CD4-positive, alpha-beta memory T cell (primary cell): ENCODE measurements around the gene CRP. TPM values are rescaled to one million over a fixed set of nuclear protein-coding genes. Genes with fewer than 3 reads are reported as not detected.

Source experiments
- CTCF ChIA-PET: fragments of 350-600 bp; sonication (Branson Sonifier 250); formaldehyde crosslinking; loops from one replicate; lab custom pipeline; 2021; ENCODE audit warnings: inconsistent platforms; ENCODE audit not compliant: partially characterized antibody; lab: Charles Lee
- POLR2A ChIA-PET: fragments of 350-600 bp; sonication (Branson Sonifier 250); formaldehyde crosslinking; loops from one replicate; lab custom pipeline; 2021; ENCODE audit not compliant: partially characterized antibody; lab: Charles Lee
- DNase-seq, 5 donors: peaks; one replicate each; pipeline versions ENCODE4 v3.0.0 to v3.0.0-alpha.2; 2020 to 2022; ENCODE audit warnings: mixed read lengths in 1 of 5
- H3K27ac ChIP-seq: one replicate; pipeline ENCODE4 v1.7.0; 2013; ENCODE audit warnings: low read depth, low read length
- H3K27me3 ChIP-seq: 2 replicates; pipeline ENCODE4 v1.7.0; 2013; ENCODE audit warnings: mild to moderate bottlenecking, low read length, moderate library complexity; ENCODE audit not compliant: insufficient read depth
- H3K36me3 ChIP-seq: 2 replicates; pipeline ENCODE4 v1.7.0; 2013; ENCODE audit warnings: mild to moderate bottlenecking, low read length, moderate library complexity; ENCODE audit not compliant: insufficient read depth
- H3K4me1 ChIP-seq: 2 replicates; pipeline ENCODE4 v1.7.0; 2013; ENCODE audit warnings: mild to moderate bottlenecking, low read length, moderate library complexity; ENCODE audit not compliant: insufficient read depth
- H3K4me3 ChIP-seq, 2 donors: one replicate each; pipeline ENCODE4 v1.7.0; 2013; ENCODE audit warnings: low read length in 2 of 2, mild to moderate bottlenecking in 1 of 2
- H3K9me3 ChIP-seq, 2 donors: one replicate each; pipeline ENCODE4 v1.7.0; 2013; ENCODE audit warnings: low read length in 2 of 2, control low read depth in 1 of 2; ENCODE audit not compliant: control insufficient read depth in 1 of 2
- H3K27ac Mint-ChIP-seq, 7 donors: one replicate each; pipeline ENCODE4 v1.8.0; 2020 to 2021; ENCODE audit warnings: mixed read lengths in 7 of 7, mild to moderate bottlenecking in 6 of 7, inconsistent platforms in 3 of 7, moderate library complexity in 3 of 7
- H3K27me3 Mint-ChIP-seq, 2 donors: one replicate each; pipeline ENCODE4 v1.8.0; 2020 to 2021; ENCODE audit warnings: mixed read lengths in 2 of 2
- H3K36me3 Mint-ChIP-seq, 2 donors: one replicate each; pipeline ENCODE4 v1.8.0; 2020 to 2021; ENCODE audit warnings: mixed read lengths in 2 of 2, inconsistent platforms in 1 of 2, mild to moderate bottlenecking in 1 of 2
- H3K4me1 Mint-ChIP-seq, 4 donors: one replicate each; pipeline ENCODE4 v1.8.0; 2020 to 2021; ENCODE audit warnings: mixed read lengths in 4 of 4, mild to moderate bottlenecking in 1 of 4
- H3K4me3 Mint-ChIP-seq, 8 donors: one replicate each; pipeline ENCODE4 v1.8.0; 2020 to 2021; ENCODE audit warnings: mixed read lengths in 8 of 8, mild to moderate bottlenecking in 7 of 8, moderate library complexity in 6 of 8, inconsistent platforms in 3 of 8
- H3K9me3 Mint-ChIP-seq, 8 donors: one replicate each; pipeline ENCODE4 v1.8.0; 2020 to 2021; ENCODE audit warnings: mixed read lengths in 8 of 8, mild to moderate bottlenecking in 5 of 8, inconsistent platforms in 3 of 8, moderate library complexity in 1 of 8
- intact Hi-C: fragments of 100-400 bp; cut with micrococcal nuclease; formaldehyde crosslinking; loops from one replicate; pipeline ENCODE4 v1.15.1; 2023
- polyA plus RNA-seq, 2 donors: library from polyadenylated mRNA; unstranded; fragments of 300-500 nt; fragmentation: Illumina TruSeq; gene quantifications; one replicate each; pipeline ENCODE4 v1.2.3, GENCODE V29; 2021
- total RNA-seq, 2 experiments: library from RNA; stranded (reverse); gene quantifications; one replicate each; pipeline ENCODE4 v1.2.3, GENCODE V29; 2021

Gene CRP
- total and polyA plus RNA-seq, 4 experiments from 2014 or later, result not detected

GRCh38 chr1:159719990-159720389 is 5.6 kb upstream of the CRP start:
- H3K27ac Mint-ChIP-seq, result no peak overlapping the region
- H3K9me3 Mint-ChIP-seq, result peaks cover 8 to 70% (median 54%) of the 10 kb centered on the region in 8 donors
- no peak overlapping the region for H3K4me3 Mint-ChIP-seq
- no peaks in the 10 kb centered on the region for H3K4me1 Mint-ChIP-seq
- CTCF ChIA-PET, result no interaction called here
- Histone ChIP-seq H3K4me3 (no peak overlapping the region), H3K4me1 (no peaks in the 10 kb centered on the region), H3K36me3 (no peaks in the 10 kb centered on the region), H3K9me3 (peaks cover 0 to 9% of the 10 kb centered on the region in 2 donors), H3K27me3 (no peaks in the 10 kb centered on the region), H3K27ac (no peak overlapping the region)
- H3K36me3 Mint-ChIP-seq, result peaks cover 6% of the 10 kb centered on the region in 2 donors
- POLR2A ChIA-PET, result no interaction called here
- peaks cover 17 to 21% of the 10 kb centered on the region in 2 donors for H3K27me3 Mint-ChIP-seq
- no peak for DNase-seq
- intact Hi-C loops, result no loop called here

- no peak overlapping the region for H3K27ac Mint-ChIP-seq
- H3K27me3 Mint-ChIP-seq, result peaks cover 22 to 31% of the 10 kb centered on the region in 2 donors
- intact Hi-C loops, result no loop called here
- H3K9me3 Mint-ChIP-seq, result peaks cover 8 to 37% (median 26%) of the 10 kb centered on the region in 8 donors
- H3K4me3 Mint-ChIP-seq, result no peak overlapping the region
- Histone ChIP-seq H3K9me3 (peaks cover 0 to 3% of the 10 kb centered on the region in 2 donors), H3K4me3 (no peak overlapping the region), H3K4me1 (no peaks in the 10 kb centered on the region), H3K27me3 (no peaks in the 10 kb centered on the region), H3K36me3 (no peaks in the 10 kb centered on the region), H3K27ac (no peak overlapping the region)
- ChIA-PET CTCF (no interaction called here), POLR2A (no interaction called here)
- no peaks in the 10 kb centered on the region for H3K4me1 Mint-ChIP-seq
- peaks cover 4 to 6% of the 10 kb centered on the region in 2 donors for H3K36me3 Mint-ChIP-seq
- DNase-seq, result no peak
Measured at GRCh38 chr1:159715855-159716254, 1.5 kb upstream of the CRP start.

GRCh38 chr1:159712080-159712479 is 2.3 kb downstream of the CRP start:
- H3K4me3 Mint-ChIP-seq, result no peak overlapping the region
- peaks cover 0 to 3% (median 0%) of the 10 kb centered on the region in 8 donors for H3K9me3 Mint-ChIP-seq
- CTCF ChIA-PET, result no interaction called here
- Histone ChIP-seq H3K4me3 (no peak overlapping the region), H3K27ac (no peak overlapping the region), H3K36me3 (no peaks in the 10 kb centered on the region), H3K4me1 (no peaks in the 10 kb centered on the region), H3K27me3 (no peaks in the 10 kb centered on the region), H3K9me3 (no peaks in the 10 kb centered on the region)
- no peaks in the 10 kb centered on the region for H3K4me1 Mint-ChIP-seq
- intact Hi-C loops, result no loop called here
- DNase-seq, result no peak
- H3K27ac Mint-ChIP-seq, result no peak overlapping the region
- H3K36me3 Mint-ChIP-seq, result no peaks in the 10 kb centered on the region
- peaks cover 14 to 17% of the 10 kb centered on the region in 2 donors for H3K27me3 Mint-ChIP-seq
- POLR2A ChIA-PET, result no interaction called here

- Mint-ChIP-seq H3K27me3 (peaks cover 0 to 3% of the 10 kb centered on the region in 2 donors), H3K36me3 (no peaks in the 10 kb centered on the region), H3K4me3 (no peak overlapping the region), H3K4me1 (no peaks in the 10 kb centered on the region), H3K27ac (no peak overlapping the region), H3K9me3 (no peaks in the 10 kb centered on the region)
- no peaks in the 10 kb centered on the region for H3K27me3 ChIP-seq
- no peaks in the 10 kb centered on the region for H3K36me3 ChIP-seq
- CTCF ChIA-PET, result no interaction called here
- no peak overlapping the region for H3K27ac ChIP-seq
- H3K4me3 ChIP-seq, result no peak overlapping the region
- POLR2A ChIA-PET, result no interaction called here
- no peak for DNase-seq
- H3K4me1 ChIP-seq, result no peaks in the 10 kb centered on the region
- H3K9me3 ChIP-seq, result no peaks in the 10 kb centered on the region
- intact Hi-C loops, result no loop called here
Measured at GRCh38 chr1:159707472-159708260, 6.7 kb downstream of the CRP start.

- intact Hi-C loops, result no loop called here
- Mint-ChIP-seq H3K9me3 (no peaks in the 10 kb centered on the region), H3K27me3 (peaks cover 3 to 7% of the 10 kb centered on the region in 2 donors), H3K27ac (no peak overlapping the region), H3K4me3 (no peak overlapping the region), H3K36me3 (no peaks in the 10 kb centered on the region), H3K4me1 (no peaks in the 10 kb centered on the region)
- POLR2A ChIA-PET, result no interaction called here
- CTCF ChIA-PET, result no interaction called here
- DNase-seq, result no peak
- no peaks in the 10 kb centered on the region for H3K27me3 ChIP-seq
- no peaks in the 10 kb centered on the region for H3K4me1 ChIP-seq
- H3K27ac ChIP-seq, result no peak overlapping the region
- no peaks in the 10 kb centered on the region for H3K9me3 ChIP-seq
- no peak overlapping the region for H3K4me3 ChIP-seq
- H3K36me3 ChIP-seq, result no peaks in the 10 kb centered on the region
Measured at GRCh38 chr1:159705904-159706256, 8.5 kb downstream of the CRP start.

- no peaks in the 10 kb centered on the region for H3K9me3 Mint-ChIP-seq
- Histone ChIP-seq H3K27ac (no peak overlapping the region), H3K4me1 (no peaks in the 10 kb centered on the region), H3K27me3 (no peaks in the 10 kb centered on the region), H3K36me3 (no peaks in the 10 kb centered on the region), H3K9me3 (no peaks in the 10 kb centered on the region), H3K4me3 (no peak overlapping the region)
- no peaks in the 10 kb centered on the region for H3K4me1 Mint-ChIP-seq
- ChIA-PET POLR2A (no interaction called here), CTCF (no interaction called here)
- H3K27me3 Mint-ChIP-seq, result peaks cover 3 to 7% of the 10 kb centered on the region in 2 donors
- H3K27ac Mint-ChIP-seq, result no peak overlapping the region
- intact Hi-C loops, result no loop called here
- no peak overlapping the region for H3K4me3 Mint-ChIP-seq
- no peak for DNase-seq
- no peaks in the 10 kb centered on the region for H3K36me3 Mint-ChIP-seq
Measured at GRCh38 chr1:159705251-159705903, 9.0 kb downstream of the CRP start.

GRCh38 chr1:159704481-159704880 is 9.9 kb downstream of the CRP start:
- no peak overlapping the region for H3K27ac ChIP-seq
- no peaks in the 10 kb centered on the region for H3K9me3 ChIP-seq
- H3K4me3 ChIP-seq, result no peak overlapping the region
- no peaks in the 10 kb centered on the region for H3K27me3 ChIP-seq
- intact Hi-C loops, result no loop called here
- no peak for DNase-seq
- Mint-ChIP-seq H3K9me3 (no peaks in the 10 kb centered on the region), H3K36me3 (no peaks in the 10 kb centered on the region), H3K27me3 (peaks cover 3 to 8% of the 10 kb centered on the region in 2 donors), H3K4me3 (no peak overlapping the region), H3K27ac (no peak overlapping the region), H3K4me1 (no peaks in the 10 kb centered on the region)
- no peaks in the 10 kb centered on the region for H3K4me1 ChIP-seq
- no peaks in the 10 kb centered on the region for H3K36me3 ChIP-seq
- ChIA-PET CTCF (interaction anchor here (0.6 kb wide), 1 partner anchor 86 kb away, joined by 4 read pairs; no protein-coding TSS in a partner anchor), POLR2A (no interaction called here)
